Ectodermal cell (in vitro differentiated cells): ENCODE data around the gene PLVAP.

ENCODE experiments used
- H3K27ac ChIP-seq: 2 replicates; pipeline ENCODE4 v1.7.0; 2013; ENCODE audit warnings: mild to moderate bottlenecking, low read depth, low read length; ENCODE audit not compliant: insufficient read depth, poor library complexity, severe bottlenecking
- H3K27me3 ChIP-seq: 2 replicates; pipeline ENCODE4 v1.7.0; 2013; ENCODE audit warnings: mild to moderate bottlenecking, low read length; ENCODE audit not compliant: insufficient read depth, control insufficient read depth, poor library complexity, severe bottlenecking
- H3K36me3 ChIP-seq: one replicate; pipeline ENCODE4 v1.7.0; 2013; ENCODE audit warnings: low read length; ENCODE audit not compliant: control insufficient read depth, insufficient read depth
- H3K4me1 ChIP-seq: one replicate; pipeline ENCODE4 v1.7.0; 2013; ENCODE audit warnings: low read length; ENCODE audit not compliant: control insufficient read depth, insufficient read depth
- H3K4me3 ChIP-seq: 2 replicates; pipeline ENCODE4 v1.7.0; 2013; ENCODE audit warnings: low read depth, low read length, control low read depth; ENCODE audit not compliant: insufficient read depth
- H3K9me3 ChIP-seq: 2 replicates; pipeline ENCODE4 v1.7.0; 2013; ENCODE audit warnings: mild to moderate bottlenecking, low read length, moderate library complexity; ENCODE audit not compliant: control insufficient read depth
- WGBS, 2 experiments: methylation state at CpG; one replicate each; pipeline ENCODE4 v1.1.7; 2013; ENCODE audit warnings: missing lambda C conversion rate in 2 of 2; 5-methylcytosine and 5-hydroxymethylcytosine counted together

Gene PLVAP

GRCh38 chr19:17401628-17402027 lies 24.5 kb upstream of the PLVAP start:
- WGBS, 2 experiments = 92 to 94% methylated on average over 6 of the region's 6 CpGs
- no peak overlapping the region for H3K4me3 ChIP-seq
- H3K27ac ChIP-seq = no peak overlapping the region
- H3K36me3 ChIP-seq = no peaks in the 10 kb centered on the region
- H3K4me1 ChIP-seq = peaks cover 20% of the 10 kb centered on the region
- H3K27me3 ChIP-seq = no peaks in the 10 kb centered on the region
- H3K9me3 ChIP-seq = no peaks in the 10 kb centered on the region

- Histone ChIP-seq H3K9me3 (no peaks in the 10 kb centered on the region), H3K4me1 (no peaks in the 10 kb centered on the region), H3K27ac (no peak overlapping the region), H3K36me3 (no peaks in the 10 kb centered on the region), H3K27me3 (no peaks in the 10 kb centered on the region), H3K4me3 (no peak overlapping the region)
- 91 to 92% methylated on average over 8 of the region's 8 CpGs for WGBS, 2 experiments
Measured at GRCh38 chr19:17398902-17399527, 21.9 kb upstream of the PLVAP start.

- Histone ChIP-seq H3K36me3 (no peaks in the 10 kb centered on the region), H3K9me3 (no peaks in the 10 kb centered on the region), H3K4me3 (no peak overlapping the region), H3K27me3 (peaks cover 4% of the 10 kb centered on the region), H3K27ac (no peak overlapping the region), H3K4me1 (no peaks in the 10 kb centered on the region)
- 27 to 28% methylated on average over 19 of the region's 19 CpGs for WGBS, 2 experiments
Measured at GRCh38 chr19:17394891-17395415, 17.8 kb upstream of the PLVAP start.

GRCh38 chr19:17393914-17394313 lies 16.8 kb upstream of the PLVAP start, which contains the start of gene CCDC194:
Gene CCDC194, minus strand, starts transcription at chr19:17394196. Its CDS starts 38 bp downstream, at chr19:17394158.
- no peak within 1 kb of the TSS for H3K27ac ChIP-seq
- H3K9me3 ChIP-seq = no peaks in the 10 kb centered on the region
- 92 to 93% methylated on average over 41 of the region's 41 CpGs for WGBS, 2 experiments
- H3K4me1 ChIP-seq = no peaks in the 10 kb centered on the region
- H3K4me3 ChIP-seq = no peak within 1 kb of the TSS
- H3K36me3 ChIP-seq = no peaks in the 10 kb centered on the region
- H3K27me3 ChIP-seq = peaks cover 14% of the 10 kb centered on the region

DNA sequence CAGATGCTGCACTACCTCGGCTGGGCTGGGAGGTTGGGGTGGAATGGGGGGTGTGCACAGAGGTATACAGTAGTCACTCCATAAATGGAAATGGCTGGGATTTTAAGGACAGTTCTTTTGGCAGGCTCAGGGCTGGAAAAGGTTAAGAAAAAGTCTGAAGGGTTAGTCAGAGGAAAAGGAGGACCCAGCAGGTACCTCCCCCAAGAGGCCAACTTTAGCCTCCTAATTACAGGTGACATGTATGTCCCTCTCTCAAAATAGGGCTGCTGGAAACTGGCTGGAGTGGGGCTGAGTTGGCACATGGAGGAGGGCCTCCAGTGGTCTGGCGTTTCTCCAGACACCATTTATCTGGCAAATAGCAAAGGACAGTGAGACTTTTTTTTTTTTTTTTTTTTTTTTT lies 15.9 kb upstream of the PLVAP start:
- Histone ChIP-seq H3K27me3 (peaks cover 16% of the 10 kb centered on the region), H3K27ac (no peak overlapping the region), H3K4me1 (no peaks in the 10 kb centered on the region), H3K9me3 (no peaks in the 10 kb centered on the region), H3K4me3 (no peak overlapping the region), H3K36me3 (no peaks in the 10 kb centered on the region)
- WGBS, 2 experiments = 79 to 83% methylated on average over 2 of the region's 2 CpGs

DNA sequence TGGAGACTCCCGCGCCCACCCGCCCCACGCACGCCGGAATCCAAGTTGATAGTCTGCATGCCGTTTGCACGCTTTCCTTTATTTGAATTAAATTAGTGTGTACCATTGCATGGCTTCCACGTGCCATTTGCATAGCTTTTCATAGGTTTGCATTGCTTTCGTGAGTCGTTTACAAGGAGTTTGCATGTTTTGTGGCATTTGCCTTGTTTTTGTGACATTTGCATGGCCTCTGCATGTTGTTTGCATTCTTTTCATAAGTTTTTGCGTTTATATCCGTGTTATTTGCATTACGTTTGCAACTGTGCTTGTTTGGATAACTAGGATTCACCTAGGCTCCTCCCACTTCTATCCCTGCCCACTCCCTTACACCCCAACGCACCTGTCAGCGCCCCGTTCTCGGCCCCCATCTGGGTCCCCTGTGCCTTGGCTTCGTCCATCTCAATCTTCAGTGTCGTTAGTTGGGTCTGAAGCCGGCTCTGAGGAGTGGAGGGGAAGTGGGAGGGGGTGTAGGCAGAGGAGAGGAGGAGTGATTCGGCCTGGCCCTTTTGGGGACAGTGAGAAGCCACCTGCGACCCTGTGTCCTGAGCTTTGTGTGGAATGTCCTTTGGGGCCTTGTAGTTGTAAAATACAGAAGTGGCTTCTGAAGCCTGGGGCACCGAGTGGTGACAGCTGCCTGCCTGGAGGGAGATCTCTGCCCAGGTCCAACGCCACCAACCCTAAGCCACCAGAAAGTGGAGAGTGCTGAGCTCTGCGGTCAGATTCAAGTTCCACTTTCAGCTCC lies 14.4 kb upstream of the PLVAP start:
- Histone ChIP-seq H3K9me3 (no peaks in the 10 kb centered on the region), H3K36me3 (no peaks in the 10 kb centered on the region), H3K4me1 (no peaks in the 10 kb centered on the region), H3K27ac (no peak overlapping the region), H3K27me3 (peaks cover 16% of the 10 kb centered on the region), H3K4me3 (peak overlapping the region; percentile 37)
- WGBS, 2 experiments = 16 to 18% methylated on average over 25 to 26 of the region's 26 CpGs

DNA sequence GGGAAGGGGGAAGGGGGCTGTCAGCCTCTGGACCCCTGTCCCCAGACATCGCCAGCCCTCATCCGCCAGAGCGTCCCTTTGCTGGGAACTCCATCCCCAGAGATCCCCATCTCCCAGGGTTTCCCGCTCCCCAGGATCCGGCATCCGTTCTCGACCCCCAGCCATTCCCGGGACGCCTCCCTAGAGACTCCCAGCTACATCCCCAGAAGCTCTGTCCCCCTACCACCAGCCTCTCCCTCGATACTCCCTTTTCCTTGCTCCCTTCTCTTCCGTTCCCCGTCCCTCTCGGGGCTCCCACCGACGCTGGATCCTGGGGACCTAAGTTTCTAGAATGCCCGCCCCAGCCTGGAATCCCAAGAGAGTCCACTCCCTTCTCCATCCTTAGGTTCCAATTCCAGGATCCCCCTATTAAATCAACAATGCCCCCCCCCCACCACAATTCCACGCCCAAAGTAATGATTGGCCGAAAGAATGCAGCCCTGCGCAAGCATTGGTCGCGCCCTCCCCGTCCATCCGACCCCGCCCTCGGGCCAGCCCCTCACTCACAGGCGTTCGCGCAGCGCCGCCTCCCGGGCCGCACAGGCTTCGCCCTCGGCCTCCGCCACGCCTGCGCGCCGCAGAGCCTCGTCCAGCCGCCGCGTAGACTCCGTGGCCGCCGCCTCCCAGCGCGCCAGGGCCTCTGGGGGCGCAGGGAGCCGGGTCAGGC lies 13.7 kb upstream of the PLVAP start:
- WGBS, 2 experiments = 0 to 1% methylated on average over 50 of the region's 50 CpGs
- H3K4me3 ChIP-seq = peak overlapping the region; percentile 39
- H3K36me3 ChIP-seq = no peaks in the 10 kb centered on the region
- H3K4me1 ChIP-seq = no peaks in the 10 kb centered on the region
- H3K27ac ChIP-seq = no peak overlapping the region
- H3K27me3 ChIP-seq = peaks cover 16% of the 10 kb centered on the region
- H3K9me3 ChIP-seq = no peaks in the 10 kb centered on the region

GRCh38 chr19:17389957-17390664 lies 13.0 kb upstream of the PLVAP start:
- H3K4me3 ChIP-seq = peak overlapping the region; percentile 39
- H3K27ac ChIP-seq = no peak overlapping the region
- WGBS, 2 experiments = 7 to 9% methylated on average over 37 of the region's 37 CpGs
- H3K4me1 ChIP-seq = no peaks in the 10 kb centered on the region
- no peaks in the 10 kb centered on the region for H3K9me3 ChIP-seq
- H3K27me3 ChIP-seq = peaks cover 16% of the 10 kb centered on the region
- no peaks in the 10 kb centered on the region for H3K36me3 ChIP-seq

- Histone ChIP-seq H3K36me3 (no peaks in the 10 kb centered on the region), H3K9me3 (no peaks in the 10 kb centered on the region), H3K4me1 (no peaks in the 10 kb centered on the region), H3K4me3 (no peak overlapping the region), H3K27ac (no peak overlapping the region), H3K27me3 (peaks cover 16% of the 10 kb centered on the region)
- 90 to 100% methylated on average over 1 of the region's 1 CpG for WGBS, 2 experiments
Measured at GRCh38 chr19:17389288-17389687, 12.1 kb upstream of the PLVAP start.
